ENCODE data around the gene FTO.

FTO gene

DNA sequence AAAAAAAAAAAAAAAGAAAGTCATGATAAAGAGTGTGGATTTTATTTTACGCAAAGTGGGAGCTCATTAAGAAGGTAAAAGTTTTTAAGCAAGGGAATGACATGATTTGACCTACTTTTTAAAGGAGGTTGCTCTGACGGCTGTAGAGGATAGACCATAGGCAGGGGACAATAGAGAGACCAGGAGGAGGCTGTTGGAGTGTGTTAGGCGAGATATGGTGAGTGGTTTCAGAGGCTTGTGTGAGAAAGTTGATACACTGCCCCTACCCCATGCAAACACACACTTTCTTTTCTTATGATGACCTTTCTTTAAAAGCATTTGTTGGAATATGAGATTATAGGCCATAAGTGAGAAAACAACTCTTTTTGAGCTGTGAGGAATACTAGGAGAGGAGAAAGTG is 82.0 kb downstream of the FTO start:
- DNase-seq = no peak

DNA sequence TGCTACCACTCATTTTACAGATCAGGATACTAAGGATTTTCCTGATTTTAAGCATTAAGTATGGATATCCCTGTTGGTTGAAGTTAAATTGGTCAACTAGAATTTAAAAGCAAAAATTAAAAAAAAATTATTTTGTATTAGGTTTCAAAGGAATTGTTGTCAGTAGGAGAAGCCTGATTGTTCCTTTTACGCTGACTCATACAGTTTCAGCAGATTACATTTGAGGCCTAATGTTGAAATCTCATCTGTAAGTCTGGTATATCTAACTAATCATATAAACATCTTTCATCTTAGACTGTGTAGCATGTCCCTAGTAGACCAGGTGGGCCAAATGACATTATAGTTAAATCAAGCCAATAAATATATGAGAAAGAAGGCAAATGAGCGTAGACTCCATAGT is 83.5 kb downstream of the FTO start:
- no peak for DNase-seq

- DNase-seq = no peak
Observed at GRCh38 chr16:53789137-53789536, 85.2 kb downstream of the FTO start.

DNA sequence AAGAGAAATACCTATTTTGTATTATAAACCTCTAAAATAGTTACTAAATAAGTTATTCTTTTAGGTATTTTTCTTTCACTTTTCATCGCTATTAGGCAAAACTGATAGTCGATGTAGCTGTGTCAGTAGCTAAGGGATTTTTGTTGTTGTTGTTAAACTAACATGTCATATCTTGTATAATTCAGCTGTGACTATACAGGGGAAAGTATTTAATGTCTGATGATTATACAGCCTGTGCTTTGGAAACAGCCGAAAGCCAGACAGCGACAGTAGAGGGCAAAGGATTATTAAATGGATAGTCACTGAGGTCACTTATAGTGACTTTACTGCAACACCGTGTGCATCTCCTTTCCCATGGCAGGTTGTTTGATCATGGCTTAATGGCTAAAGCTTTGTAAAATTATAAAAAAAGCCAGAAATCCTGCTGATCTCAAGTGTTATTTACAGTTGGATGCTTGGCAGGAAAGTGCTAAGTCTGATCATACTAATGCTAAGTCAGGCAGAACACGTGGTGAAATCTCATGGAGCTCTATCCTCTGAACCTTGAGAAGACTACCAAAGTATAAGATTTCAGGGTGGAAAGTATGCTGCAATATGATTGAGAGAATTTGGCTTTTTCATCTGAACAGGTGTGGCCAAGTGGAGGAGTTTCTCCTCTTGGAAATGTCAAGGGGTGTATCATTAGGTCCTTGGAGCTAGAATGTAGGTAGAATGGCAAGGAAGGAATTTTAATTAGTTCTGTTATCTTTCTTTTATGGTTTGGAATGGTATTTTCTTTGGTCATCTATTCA is 88.4 kb downstream of the FTO start:
- DNase-seq = no peak

- no peak for DNase-seq
Observed at GRCh38 chr16:53803451-53803850, 99.5 kb downstream of the FTO start.

DNA sequence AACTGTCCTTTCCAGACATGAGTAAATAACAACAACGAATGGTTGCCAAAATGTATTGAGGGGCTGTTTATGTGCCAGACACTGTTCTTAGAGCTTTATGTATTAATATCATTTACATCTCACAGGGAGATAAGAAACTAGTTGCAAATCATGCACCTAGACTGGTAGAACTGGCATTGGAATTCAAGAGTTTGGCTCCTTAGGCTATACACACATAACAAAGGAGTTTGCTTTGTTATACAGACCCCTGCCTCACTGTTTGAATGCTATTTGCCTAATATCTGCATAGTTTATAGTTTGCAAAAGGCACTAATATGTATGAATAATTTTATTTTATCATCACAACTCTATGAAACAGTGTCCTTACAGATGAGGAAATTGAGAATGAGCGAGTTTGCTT is 100.0 kb downstream of the FTO start:
- DNase-seq = no peak

GRCh38 chr16:53804467-53804866 is 100.5 kb downstream of the FTO start:
- DNase-seq = no peak

GRCh38 chr16:53805113-53805512 is 101.2 kb downstream of the FTO start:
- DNase-seq = no peak

DNA sequence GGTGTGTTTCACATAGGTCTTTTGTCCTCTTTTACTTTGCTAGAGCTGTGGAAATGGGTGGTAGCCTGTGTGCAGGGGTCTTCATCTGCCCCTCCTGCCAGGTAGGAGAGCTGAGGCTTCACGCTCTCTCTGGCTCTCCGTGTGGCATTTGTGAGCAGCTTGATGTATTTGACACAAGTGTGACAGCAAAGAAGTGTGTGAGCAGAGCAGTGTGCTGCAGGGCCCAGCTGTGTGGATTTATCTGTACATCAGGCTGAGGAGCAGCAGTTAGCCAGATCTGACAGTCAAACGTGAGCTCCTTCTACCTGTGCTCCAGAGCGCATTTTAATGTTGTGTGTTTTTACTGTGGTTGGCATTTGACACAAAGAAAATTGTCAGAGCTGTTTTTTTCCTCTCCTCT is 101.8 kb downstream of the FTO start:
- DNase-seq = no peak

DNA sequence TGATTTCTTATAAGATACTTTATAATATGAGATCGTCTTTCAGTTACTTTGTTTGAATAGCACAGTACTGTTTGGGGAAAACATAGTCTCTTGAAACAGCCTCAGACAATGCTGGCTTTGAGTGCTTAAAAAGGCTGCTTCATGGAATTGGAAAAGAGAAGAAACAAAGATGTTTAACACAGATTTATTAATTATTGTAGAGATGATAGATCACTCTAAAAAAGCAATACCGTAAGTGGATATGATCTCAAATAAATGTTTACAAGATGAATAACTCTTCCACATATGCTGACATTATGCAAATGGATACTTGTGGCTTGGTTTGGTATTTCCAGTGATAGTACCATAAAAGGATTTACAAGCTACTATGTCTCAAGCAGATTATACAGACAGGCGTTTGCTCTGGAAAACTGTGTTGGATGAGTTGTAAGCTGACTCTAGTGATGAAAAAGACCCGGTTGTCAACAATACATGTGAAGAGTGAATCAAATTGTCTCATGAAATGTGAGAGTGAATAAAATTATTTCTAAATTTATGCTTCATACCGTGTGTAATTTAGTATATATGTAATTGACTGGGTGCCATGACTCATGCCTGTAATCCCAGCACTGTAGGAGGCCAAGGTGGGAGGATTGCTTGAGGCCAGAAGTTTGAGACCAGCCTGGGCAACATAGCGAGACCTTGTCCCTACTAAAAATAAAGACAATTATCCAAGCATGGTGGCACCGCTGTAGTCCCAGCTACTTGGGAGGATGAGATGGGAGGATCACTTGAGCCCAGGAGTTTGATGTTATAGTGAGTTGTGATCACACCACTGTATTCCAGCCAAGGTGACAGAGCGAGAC is 105.4 kb downstream of the FTO start:
- DNase-seq = no peak

- no peak for DNase-seq
Observed at GRCh38 chr16:53812914-53813313, 109.0 kb downstream of the FTO start.

GRCh38 chr16:53814801-53815200 is 110.8 kb downstream of the FTO start:
- no peak for DNase-seq

GRCh38 chr16:53816211-53816836 is 112.4 kb downstream of the FTO start:
- DNase-seq = no peak

DNA sequence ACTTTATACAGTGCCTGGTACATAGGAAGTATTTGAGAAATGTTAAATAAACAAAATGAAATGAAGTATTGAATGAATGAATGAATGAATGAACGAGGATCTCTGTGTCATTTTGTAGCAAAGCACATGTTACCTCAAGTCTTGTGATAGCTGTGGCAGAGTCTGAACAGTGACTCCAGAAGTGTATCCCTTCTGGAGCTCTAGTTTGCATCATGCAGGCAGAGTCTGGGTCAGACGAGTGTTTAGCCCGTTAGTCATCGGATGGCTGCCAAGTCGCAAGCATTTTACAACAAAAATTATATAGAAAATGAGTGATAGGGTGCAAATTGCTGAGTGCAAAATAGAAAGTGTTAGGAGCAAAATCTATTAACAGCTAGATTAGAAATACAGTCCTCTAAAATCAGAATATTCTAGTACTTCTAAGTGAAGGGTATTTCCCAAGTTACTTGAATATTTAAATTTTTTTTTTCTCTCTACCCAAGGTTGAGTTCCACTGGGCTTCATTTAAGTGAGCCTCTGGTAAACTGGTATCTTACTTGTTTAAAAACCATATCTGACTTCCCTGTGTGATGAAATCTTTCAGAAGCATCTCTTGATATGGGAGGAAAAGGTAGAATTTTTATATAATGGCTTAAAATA is 113.3 kb downstream of the FTO start:
- no peak for DNase-seq

DNA sequence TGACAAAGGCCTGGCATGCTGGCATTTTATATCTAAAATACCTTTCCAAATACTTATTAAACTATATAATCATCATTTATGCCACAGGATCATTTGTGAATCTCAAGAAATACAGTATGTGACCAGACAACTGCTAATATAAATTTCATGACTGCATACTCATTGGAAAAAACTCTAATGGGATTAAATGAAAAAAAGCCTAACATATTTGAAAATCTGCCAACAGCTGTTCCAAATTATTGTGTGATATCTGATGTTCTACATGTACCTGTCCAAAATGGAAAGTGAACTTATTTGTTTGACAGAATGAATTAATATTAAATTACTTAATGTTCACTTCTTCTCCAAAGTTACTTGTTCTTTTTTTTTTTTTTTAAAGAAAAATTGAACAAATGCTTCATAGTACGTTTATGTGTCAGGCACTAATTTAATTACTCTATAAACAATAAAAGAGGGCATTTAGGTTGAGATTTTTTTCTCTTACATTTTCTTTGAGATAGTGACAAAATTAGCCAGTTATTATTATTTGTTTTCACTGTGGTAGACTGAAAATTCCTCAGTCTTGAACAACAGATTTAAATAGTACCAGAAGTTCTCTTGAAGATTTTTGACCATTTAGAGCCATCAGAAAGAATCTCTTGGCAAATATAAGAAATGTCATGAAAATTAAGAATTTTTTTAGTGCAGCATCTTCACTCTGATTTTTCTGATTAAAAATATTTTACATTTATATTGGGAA is 114.0 kb downstream of the FTO start:
- DNase-seq = no peak

GRCh38 chr16:53821487-53821886 is 117.5 kb downstream of the FTO start:
- no peak for DNase-seq

DNA sequence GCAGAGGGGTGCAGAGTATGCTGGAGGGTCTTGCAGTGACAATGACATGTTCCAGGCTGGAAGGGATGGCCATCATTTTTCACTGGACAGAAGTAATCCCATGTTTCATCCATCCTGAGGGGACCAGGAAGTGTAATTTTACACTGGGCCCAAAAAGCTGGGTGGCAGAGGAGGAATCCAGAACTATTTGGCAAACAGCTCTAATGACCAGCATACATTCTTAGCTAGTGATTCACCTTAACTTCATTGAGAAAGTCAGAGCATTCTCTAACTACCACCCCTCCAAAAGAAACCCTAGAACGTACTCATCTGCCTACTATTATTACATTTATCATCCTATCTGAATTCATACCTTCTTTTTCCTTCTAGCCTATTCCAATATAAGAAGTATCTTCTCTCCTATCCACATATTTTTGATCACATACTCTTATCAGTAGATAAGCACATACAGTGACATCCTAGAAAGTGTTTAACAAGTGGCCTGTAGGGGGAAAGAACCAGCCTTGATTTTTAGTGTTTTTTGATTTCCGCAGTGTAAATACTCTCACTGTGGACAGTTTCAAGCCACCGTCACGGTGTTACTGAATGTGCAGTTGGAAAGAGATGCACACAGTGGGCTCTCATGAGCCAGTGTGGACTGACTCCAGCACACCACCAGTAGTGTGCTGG is 118.1 kb downstream of the FTO start:
- DNase-seq = no peak

GRCh38 chr16:53822936-53823529 is 119.1 kb downstream of the FTO start:
- no peak for DNase-seq

DNA sequence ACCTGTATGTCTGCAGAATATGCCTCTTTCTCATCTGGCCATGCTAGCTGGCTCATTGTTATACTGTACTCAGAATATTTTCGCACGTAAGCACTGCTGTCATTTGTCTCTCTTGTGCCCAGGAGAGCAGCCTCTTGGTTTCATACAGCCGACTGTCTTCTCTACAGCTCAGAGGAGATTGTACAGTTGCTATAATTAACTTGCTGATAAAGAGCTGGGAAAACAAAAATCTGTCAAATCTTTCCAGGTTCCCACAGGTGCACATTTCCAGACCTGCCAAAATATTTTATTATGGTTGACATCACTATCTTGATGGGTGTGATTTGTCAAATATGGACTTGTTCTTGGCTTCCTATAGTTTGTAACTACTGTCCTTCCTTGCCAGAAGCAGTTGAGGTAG is 122.7 kb downstream of the FTO start:
- DNase-seq = no peak

- no peak for DNase-seq
Observed at GRCh38 chr16:53827741-53828140, 123.8 kb downstream of the FTO start.

DNA sequence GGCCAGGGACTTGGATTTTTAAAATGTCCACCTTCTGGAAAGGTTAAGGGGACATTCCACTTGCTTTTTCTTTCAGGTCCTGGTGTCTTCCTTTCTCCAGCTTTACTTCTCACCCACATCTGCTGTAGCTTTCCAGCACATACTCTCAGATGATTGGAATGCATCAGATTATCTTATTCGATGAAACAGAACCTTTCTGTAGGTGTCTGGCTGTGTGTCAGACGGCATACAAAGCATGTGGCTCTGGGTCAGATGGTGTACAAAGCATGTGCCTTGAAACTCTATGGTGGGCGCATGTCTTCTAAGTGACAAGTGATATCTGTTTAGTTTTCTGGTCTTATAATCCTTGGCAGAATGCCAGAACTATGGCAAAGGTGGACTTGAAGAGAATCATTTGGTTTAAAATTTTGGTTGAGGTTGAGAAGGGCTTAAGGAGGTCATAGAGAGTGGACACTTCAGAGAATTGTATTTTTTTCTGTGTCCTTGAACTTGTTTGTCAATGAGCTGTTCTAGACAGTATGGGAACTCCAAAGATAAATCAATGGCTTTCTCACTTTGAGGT is 125.3 kb downstream of the FTO start:
- no peak for DNase-seq
